Esophagus squamous epithelium (tissue), 4 donors: Measurements from ENCODE around the gene ATP8B4.

ENCODE experiments used
- CTCF ChIP-seq, 6 experiments: fragments of 450-650 bp in 4 of 6; fragments of 200-600 bp in 2 of 6; sonication (generic) in 2 of 6; IDR thresholded peaks; one replicate each; pipeline ENCODE4 v1.5.1; 2016 to 2019; ENCODE audit warnings: antibody characterized with exemption in 6 of 6, mild to moderate bottlenecking in 4 of 6, moderate library complexity in 4 of 6
- POLR2A ChIP-seq, 4 donors: fragments of 450-650 bp; IDR thresholded peaks; one replicate each; pipeline ENCODE4 v1.6.1; 2017; ENCODE audit warnings: antibody characterized with exemption in 4 of 4, mild to moderate bottlenecking in 4 of 4, moderate library complexity in 3 of 4

GRCh38 chr15:49868348-49868747 is 250.7 kb downstream of the ATP8B4 start:
- TF ChIP-seq POLR2A (IDR thresholded peaks at IDR 0.05): no peak
- no peak for TF ChIP-seq CTCF (IDR thresholded peaks at IDR 0.05)
